Nucleus accumbens (tissue), 56 donors: ENCODE measurements around the gene CHRNB2.

ENCODE experiments used
- DNase-seq, 56 donors: peaks; one replicate each; lab custom pipeline; 2025; lab: John Stamatoyannopoulos, UW

The CHRNB2 gene

DNA sequence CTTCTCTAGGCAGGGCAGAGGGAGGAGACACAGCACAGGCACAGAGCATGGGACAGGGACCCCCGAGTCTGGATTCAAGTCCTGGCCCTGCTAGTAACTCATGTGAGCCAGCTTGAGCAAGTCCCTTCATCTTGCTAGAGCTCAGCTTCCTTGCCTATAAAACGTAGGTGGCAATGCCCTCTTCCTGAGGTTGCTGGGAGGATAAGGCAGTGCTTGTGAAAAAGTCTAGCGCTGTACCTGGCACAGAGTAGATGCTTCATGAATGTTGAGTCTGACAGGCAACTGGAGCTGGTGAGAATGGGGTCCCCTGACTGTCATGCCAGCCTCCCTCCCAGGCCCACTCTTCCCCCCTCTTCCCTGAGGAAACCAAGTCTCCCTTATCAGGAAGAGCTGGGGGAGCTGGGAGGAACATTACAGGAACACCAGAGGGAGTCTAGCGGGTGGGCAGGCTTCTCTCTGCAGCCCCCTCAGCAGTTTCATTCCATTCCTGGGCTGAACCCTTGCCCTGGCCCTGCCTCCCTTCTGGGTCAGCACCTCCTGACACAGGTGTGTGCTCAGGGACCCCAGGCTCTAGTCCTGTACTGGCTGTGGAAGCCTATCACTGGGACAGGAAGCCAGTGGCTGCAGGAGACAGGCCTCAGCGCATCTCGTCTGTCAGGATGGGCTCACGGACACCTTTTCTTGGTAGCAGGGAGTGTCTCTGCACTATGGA, 9.9 kb downstream of the CHRNB2 start:
- DNase-seq, result peak in 1 of 56 donors; percentile 24

DNA sequence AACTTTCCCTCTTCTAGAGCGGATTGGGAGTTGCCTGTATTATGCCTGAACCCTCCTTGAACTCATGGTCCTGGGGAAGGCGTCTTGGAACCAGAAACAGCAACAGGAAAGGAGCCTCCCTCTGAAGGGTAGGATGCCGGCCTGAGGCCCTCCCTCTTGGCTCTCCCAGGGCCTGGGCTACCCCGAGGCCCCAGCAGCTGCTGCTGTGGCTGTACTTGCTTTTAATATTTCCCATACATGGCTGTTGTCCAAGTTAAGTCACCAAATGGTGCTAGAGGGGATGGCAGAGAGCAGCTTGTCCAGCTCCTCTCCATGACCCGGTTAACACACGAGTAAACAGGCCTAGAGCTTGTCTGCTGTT, 10.5 kb downstream of the CHRNB2 start:
- no peak for DNase-seq

DNA sequence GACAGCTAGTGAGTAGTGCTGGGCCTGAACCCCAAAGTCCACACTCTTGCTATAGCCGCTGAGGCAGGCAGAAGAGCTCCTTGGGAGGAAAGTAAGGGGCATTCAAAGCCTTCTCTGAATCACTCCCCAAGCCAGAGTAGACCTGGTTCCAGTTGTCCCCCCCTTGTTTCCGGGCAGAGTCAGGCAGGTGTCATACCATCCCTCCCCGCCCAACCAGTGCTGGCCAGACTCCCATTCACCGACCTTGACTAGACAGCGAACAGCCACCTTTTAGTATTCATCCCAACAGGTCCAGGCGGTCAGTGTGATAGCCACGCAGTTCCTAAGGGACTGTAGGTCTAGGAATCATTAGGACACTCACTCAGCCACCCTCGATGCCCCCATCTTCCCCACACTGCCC, 11.8 kb downstream of the CHRNB2 start:
- DNase-seq, result no peak

DNA sequence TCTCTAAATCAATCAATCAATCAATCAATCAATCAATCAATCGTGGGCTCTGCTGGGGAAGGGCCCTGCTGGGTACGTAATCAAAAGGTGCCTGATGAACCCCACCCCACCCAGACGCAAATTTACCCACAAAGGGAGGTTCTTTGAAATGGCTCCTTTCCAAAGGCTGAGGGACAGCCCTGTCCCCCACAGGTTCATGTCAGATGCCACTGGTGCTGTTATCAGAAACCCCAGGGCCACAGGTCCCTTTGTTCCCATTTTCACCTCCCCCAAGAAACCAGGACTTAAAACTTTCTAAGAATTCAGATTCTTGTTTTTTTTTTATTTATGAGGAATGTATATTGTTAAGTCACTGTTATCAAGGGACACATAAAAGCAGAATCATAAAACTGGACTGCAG, 14.2 kb downstream of the CHRNB2 start:
- no peak for DNase-seq

DNA sequence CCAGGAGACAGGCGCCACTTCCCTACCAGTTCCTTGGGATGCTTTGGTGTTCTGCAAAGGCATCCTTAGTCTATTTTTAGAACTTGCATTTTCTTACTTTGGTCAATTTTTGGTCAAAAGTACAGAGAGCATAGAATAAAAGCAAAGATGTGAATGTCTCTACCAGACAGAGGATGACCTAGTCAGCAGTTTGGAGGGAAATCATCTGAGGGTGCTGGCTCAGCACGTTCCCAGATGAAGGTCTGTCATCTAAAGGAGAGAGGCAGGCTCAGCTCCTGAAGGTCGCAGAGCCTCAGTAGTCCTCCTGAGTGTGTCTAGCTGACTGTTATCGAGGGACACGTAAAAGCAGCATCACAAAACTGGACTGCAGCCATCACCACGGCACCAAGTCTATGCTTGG, 15.3 kb downstream of the CHRNB2 start:
- DNase-seq, result no peak

DNA sequence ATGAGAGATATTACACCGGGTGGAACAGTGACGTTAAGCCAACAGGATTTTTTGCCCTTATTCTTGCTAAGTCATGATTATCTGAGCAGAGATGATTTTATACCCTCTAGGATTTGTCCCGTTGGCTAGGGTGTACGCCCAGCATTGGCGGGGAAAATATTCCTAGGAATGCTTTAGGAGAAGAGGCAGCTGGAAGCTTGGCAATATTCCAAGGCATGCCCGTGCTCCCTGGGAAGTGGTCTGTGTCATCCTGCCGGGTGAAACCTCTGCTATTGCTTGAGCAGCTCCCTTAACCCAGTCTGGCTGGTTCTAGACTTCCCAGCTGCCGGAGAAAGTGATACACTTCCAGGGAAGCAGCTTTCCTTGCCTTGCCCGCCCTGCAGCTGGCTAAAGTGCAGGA, 16.2 kb downstream of the CHRNB2 start:
- no peak for DNase-seq

DNA sequence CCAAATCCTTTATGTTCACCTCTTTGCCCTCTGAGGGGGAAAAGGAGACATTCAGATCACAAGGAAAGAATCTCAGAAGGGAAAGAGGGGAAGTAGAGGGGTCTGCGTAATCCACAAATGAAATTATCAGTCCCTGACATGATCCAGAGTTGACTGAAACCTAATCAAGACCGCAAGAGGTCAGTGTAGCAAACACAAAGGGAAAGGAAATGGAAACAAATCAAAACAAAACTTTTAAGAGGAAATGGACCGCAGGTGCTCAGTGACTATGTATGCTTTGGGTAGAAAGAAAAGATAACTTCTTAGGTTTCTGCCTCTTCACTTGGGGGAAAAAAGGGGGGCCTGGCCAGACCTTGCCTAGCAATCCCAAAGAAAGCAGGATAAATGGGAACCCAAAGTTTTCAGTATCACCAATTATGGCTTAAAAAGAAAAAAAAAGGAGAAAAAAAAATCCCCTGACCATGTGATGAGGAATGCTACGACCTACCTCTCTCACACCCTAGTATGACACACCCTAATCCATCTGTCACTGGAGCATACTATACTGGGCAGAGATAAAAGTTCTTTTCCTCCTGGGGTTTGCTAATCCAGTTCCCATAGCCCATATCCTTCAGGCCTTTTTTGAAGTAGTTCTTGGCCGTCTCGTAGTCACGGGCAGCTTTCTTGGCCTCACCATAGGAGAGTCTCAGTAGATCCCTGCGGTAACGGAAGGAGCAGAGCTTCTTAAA, 16.9 kb downstream of the CHRNB2 start:
- no peak for DNase-seq

DNA sequence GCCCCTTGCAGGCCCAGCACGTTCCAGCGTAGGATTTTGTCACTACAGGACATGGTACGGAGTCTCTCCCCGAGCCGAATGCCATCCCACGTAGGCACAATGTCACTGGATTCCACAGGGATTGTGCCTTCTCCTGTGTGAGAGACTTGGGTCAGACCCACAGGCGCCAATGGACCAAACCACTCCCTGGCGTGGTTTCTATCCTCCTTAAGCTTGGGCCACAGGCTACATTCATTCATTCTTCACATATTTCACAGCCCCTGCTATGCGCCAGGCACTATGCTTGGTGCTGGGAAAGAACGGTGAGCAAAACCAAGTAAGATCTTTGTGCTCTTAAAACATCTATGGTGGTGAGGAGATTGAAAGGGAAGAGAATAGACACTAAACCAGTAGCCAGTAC, 18.7 kb downstream of the CHRNB2 start:
- DNase-seq, result no peak

DNA sequence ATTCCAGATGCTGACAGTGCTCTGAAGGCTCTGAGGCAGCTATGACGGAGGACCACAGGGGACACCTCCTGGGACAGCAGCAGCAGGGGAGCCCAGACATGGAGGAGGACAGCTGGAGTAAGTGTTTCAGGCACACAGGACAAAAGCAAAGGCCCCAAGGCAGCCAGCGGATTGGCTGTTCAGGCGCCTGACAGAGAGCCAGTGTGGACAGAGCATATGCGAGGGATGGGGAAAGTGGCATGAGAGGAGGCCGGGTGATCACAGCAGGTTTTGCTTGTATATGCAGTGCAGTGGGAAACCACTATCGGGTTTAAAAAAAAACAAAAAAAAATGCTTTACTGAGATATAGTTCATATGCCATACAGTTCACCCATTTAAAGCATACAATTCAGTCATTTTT, 19.1 kb downstream of the CHRNB2 start:
- DNase-seq, result no peak

DNA sequence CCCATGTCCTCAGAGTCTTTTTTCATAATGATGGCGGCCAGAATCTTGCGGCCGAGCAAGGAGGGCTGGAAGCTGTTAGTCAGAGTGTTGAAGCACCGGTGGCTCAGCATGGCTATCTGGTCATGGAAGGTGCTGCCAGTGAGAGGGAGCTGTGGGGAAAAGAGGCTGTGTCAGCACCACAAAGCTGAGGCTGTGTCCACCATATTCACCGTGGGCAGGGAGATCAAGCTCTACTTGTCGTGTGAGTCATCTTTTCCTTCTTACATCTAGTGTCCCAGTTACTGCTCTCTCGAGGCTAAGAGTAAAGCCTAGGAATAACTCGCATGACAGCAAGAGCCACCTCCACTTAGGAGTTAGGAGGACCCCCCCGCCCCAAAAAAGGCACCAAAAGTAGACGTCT, 22.2 kb downstream of the CHRNB2 start:
- DNase-seq, result no peak

DNA sequence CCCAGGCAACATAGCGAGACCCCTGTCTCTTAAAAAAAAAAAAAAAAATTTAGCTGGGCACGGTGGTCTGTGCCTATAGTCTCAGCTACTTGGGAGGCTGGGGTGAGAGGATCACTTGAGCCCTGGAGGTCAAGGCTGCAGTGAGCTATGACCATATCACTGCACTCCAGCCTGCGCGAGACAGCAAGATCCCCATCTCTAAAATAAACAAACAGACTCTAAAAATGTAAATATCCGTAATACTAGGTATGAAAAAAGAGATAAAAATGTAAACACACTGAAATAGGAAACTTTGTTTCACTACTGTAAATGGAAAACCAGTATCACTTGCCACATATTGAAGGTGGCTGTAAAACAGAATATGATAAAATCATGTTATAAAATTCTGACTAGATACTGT, 23.2 kb downstream of the CHRNB2 start:
- no peak for DNase-seq

DNA sequence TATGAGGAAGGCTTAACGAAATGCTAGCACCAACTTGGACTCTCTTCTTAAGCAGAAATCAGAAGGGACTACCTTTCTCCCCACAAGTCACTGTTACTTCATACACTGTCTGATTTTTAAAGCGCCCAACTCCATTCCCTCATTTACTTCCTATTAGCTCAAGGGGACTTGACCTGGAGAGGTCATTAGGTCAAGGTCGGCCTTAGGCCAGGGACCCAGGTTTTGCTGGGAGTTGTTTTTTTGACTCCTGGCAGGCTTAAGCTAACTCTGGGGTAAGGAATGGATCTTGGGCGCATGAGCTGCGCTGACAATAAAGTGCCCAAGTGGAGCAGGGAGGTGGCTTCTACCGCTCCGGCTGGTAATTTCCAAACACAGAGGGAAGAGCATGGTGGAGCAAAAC, 23.6 kb downstream of the CHRNB2 start:
- no peak for DNase-seq

DNA sequence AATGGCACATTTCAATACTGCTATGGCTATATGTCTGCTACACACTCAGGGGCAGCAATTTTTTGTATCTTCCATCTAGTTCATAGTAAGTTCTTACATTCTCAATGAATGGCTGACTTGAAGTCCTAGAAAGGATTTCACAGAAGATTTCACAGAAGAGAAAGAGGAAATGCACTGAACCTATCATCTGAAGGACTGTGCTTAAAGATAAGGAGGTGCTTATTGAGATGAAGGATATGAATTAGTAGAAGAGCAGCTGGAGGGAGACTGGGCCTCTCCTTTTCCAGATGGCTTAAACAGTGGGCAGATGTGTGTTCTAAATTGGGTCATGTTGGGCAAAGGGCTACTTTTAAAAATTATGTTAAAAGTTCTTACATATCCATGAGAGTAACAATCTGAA, 25.8 kb downstream of the CHRNB2 start:
- no peak for DNase-seq

DNA sequence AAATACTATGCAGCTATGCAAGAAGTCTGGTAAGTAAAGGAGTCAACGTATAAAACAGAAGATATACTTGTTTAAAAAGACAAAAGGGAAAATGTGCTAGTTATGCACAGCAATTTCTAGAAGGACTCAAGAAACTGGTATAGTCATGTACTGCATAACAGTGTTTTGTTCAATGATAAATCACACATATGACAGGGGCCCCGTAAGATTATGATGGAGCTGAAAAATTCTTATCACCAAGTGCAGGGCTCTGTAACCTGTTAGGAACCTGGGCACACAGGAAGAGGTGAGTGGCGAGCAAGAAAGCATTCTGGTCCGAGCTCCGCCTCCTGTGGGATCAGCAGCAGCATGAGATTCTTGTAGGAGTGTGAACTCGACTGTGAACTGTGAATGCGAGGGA, 27.2 kb downstream of the CHRNB2 start:
- DNase-seq, result no peak

DNA sequence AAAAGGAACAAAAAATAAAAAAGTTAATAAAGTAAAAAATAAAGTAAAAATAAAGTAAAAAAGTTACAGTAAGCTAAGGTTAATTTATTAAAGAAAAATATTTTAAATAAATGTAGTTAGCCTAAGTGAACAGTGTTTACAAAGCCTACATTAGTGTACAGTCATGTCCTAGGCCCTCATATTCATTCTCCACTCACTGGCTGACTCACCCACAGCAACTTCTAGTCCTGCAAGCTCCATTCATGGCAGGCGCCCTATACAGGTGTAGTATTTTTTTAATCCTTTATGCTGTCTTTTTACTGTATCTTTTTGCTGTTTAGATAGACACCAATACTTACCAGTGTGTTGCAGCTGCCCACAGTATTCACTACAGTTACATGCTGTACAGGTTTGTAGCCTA, 28.0 kb downstream of the CHRNB2 start:
- no peak for DNase-seq

DNA sequence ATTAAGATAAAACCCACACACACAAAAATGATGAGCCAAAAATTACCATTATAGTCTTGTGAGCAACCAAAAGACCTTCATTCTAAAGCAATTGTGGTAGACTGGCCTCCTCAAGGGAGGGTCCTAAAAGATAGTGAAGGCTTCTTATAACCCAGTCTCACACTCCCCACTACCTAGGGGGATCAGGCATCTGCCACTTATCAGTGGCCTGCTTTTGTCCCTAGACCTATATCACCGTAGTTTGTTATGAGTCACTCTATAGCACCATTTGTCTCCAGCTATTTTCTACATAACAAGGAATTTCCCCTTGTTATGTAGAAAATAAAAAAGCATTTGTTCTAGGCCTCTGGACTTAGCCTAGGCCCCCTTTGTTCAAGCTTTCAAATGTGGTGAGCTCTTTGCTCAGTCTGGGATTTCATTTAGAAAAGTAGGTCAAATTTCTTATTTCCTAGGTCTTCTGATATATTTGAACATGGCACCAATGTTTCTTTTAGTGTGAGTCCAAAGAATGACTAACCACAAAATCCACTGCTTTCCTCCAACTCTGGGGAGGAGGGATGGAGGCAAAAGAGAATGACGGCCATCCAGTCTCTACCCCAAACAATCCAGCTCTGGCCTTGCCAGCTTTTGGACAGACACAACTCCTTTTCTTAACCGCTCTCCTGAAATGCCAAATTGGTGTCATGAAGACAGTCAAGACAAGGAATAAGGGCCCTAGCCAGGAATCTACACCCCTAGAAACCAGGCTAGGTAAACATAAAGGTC, 31.5 kb downstream of the CHRNB2 start:
- DNase-seq, result peak in 4 of 56 donors; percentile 16 to 31 (median 22)

DNA sequence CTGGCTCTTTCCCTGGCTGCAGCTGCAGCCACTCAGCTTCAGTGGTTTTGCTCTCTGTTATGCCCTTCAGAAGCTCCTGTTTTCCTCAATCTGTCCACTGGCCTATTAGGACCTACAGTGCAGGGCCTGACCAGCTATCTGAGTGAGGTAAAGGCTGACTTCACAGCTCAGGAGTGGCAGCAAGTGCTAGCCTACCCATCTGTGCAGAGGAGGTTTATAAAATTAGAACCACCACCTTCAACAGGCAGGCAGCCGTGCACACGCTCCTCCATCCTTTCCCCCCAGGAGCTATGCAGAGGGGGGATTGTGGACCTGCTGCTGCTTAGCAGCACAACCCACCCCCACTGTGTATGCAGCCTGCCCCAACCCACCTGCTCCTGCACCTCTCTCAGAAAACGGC, 32.1 kb downstream of the CHRNB2 start:
- peak in 18 of 56 donors; percentile 9 to 70 (median 32) for DNase-seq

DNA sequence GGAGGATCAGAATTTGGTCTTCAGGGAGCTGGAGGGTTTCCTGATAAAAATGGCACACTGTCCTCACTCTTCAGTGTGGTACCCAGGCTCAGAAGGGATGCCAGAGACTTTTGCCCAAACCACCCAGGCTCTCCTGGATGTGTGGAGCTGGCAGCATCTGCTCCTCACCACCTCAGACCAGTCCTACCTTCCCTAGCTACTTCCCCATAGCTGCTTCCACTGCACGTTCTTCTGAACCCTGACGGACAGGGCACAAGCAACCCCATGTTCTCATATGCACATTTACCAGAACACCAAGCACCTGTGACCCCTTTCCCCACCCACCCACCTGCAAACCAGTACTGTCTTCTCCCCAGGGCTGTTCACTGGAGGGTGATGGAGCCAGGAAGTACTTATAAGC, 35.7 kb downstream of the CHRNB2 start:
- no peak for DNase-seq

DNA sequence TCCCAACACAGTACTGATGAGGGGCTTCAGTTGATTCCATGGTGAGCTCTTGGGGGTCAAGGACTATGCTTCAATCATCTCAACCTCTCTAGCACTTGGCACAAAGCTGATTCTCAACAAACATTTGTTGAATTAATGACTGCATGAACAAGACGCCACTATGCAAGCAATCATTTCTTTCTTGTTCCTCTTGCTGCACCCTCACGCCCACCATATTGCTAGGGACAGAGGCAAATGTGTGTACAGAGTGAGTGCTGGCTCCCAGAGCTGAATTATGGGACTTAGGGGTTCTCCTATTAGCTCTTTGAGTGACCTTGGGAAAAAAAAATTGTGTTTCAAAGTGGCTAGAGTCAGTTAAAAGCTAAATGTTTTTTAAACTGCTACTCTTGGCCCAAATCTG, 38.0 kb downstream of the CHRNB2 start:
- no peak for DNase-seq

DNA sequence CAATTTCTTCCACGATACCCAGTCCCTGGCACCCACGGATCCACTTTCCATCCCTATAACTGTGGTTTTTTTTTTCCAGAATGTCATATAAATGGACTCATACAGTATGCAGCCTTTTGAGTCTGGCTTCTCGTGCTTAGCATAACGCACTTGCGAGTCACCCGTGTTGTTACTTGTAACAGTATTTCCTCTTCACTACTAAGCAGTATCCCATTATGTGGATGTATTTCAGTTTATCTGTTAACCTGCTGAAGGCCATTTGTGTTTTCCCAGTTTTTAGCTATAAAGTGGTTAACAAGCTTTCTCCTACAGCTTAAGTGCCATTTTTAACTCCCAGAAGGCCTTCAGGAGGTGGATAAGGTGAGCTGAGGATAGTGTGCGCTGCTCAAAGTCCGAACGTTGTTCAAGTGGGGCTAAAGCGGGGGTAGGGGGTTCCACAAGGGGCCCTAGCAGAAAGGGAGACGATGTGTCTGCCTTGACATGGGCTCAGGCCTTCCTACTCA, 39.6 kb downstream of the CHRNB2 start:
- DNase-seq, result peak in 1 of 56 donors; percentile 8

DNA sequence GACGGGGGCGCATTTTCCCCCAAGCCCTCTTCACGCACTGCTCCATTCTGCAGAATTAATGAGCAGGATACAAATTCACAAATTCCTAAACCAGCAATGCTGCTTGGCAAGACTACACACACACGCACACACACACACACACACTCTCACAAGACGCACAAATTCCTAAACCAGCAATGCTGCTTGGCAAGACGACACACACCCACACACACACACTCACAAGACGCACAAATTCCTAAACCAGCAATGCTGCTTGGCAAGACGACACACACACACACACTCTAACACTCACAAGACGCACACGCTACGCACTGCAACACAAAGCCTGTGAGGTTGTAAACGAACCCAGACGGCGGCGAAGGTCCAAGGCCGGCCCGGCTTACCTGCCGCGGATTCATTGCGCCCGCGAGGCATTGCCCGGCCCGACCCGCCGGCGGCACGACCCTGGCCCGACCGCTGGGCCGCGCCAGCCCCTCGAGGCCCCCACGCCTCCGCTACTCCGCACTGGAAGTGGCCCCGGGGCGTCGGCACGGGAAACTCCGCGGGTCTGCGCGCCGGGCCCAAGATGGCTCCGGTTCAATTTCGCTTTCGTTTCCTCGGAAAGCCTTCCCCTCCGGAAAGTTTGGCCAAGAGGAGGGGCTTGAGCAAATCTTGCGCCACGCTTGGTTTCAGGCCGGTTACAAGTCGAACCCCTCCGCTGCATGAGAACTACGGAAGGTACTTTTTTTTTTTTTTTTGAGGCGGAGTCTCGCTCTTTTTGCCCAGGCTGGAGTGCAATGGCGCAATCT, 40.2 kb downstream of the CHRNB2 start, which contains the start of gene ADAR:
ADAR (minus strand) TSS at position 578 of the 788 bp plus-strand sequence; CDS start at position 398, 180 bp downstream.
- peak in 53 of 56 donors; percentile 19 to 88 (median 65) for DNase-seq
